GM19397 (cell line): ENCODE measurements around the gene IDI2.
"Not testable (repeated sequence)": the region's sequence is repeated elsewhere in the genome, so short reads cannot be mapped to it uniquely, and the experiment has no call there.

Experiments
- ATAC-seq: cut with Tn5 transposase; IDR thresholded peaks from one replicate; pipeline ENCODE4 v1.9.1; 2021; ENCODE audit warnings: mild to moderate bottlenecking, moderate library complexity; ENCODE audit not compliant: unreplicated experiment

The IDI2 gene

GRCh38 chr10:1009947-1010346 is 15.7 kb downstream of the IDI2 start:
- ATAC-seq: not testable (repeated sequence)

GRCh38 chr10:1009071-1009494 is 16.6 kb downstream of the IDI2 start:
- no peak for ATAC-seq

- no peak for ATAC-seq
Measured at GRCh38 chr10:1007583-1007982, 18.1 kb downstream of the IDI2 start.

GRCh38 chr10:1006573-1006972 is 19.1 kb downstream of the IDI2 start:
- no peak for ATAC-seq

GRCh38 chr10:1003884-1004670 is 21.6 kb downstream of the IDI2 start:
- ATAC-seq: no peak

GRCh38 chr10:1002425-1003006 is 23.1 kb downstream of the IDI2 start:
- no peak for ATAC-seq

- no peak for ATAC-seq
Measured at GRCh38 chr10:997266-998022, 28.2 kb downstream of the IDI2 start.

- no peak for ATAC-seq
Measured at GRCh38 chr10:996031-996430, 29.6 kb downstream of the IDI2 start.

- ATAC-seq: no peak
Measured at GRCh38 chr10:995559-995926, 30.1 kb downstream of the IDI2 start.

GRCh38 chr10:994836-995558 is 30.7 kb downstream of the IDI2 start:
- no peak for ATAC-seq

- no peak for ATAC-seq
Measured at GRCh38 chr10:992871-993270, 32.8 kb downstream of the IDI2 start.

GRCh38 chr10:992467-992866 is 33.2 kb downstream of the IDI2 start:
- no peak for ATAC-seq

- ATAC-seq: no peak
Measured at GRCh38 chr10:990808-991207, 34.9 kb downstream of the IDI2 start.

- ATAC-seq: no peak
Measured at GRCh38 chr10:988667-989545, 36.8 kb downstream of the IDI2 start.

- peak; percentile 96 for ATAC-seq
Measured at GRCh38 chr10:987870-988666, 37.6 kb downstream of the IDI2 start, which contains the start of gene GTPBP4. GTPBP4 (plus strand) TSS chr10:988434; CDS start chr10:988480, 46 bp downstream.

GRCh38 chr10:987620-987869 is 38.1 kb downstream of the IDI2 start:
- no peak for ATAC-seq

GRCh38 chr10:986881-987619 is 38.6 kb downstream of the IDI2 start:
- no peak for ATAC-seq

- no peak for ATAC-seq
Measured at GRCh38 chr10:986137-986825, 39.4 kb downstream of the IDI2 start.
